ENCODE data around the gene MGAT2. TPM values are rescaled to one million over a fixed set of nuclear protein-coding genes. Genes with fewer than 3 reads are reported as not detected.
A peak's percentile ranks its signal among the peaks of the same experiment; 100 is the strongest.

The MGAT2 gene
- total and polyA plus RNA-seq, 10 donors: 20.5 to 43.5 (median 36.9) TPM

DNA sequence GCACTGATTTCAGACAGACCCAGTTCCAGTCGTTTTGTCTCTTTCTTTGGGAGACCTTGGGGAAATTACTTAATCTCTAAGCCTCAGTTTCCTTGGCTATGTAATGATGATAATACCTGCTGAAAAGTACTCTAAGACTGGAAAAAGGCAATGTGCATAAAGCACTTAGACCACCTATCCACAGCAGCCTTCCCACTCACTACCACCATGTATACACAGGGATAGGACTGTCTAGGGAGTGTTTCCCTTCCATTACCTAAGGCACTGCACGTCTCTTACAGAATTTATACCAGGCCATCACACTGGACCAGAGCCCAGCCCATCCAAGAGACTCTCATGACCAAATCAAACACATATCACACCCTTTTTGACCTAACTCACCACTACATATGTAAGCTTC is 40.8 kb upstream of the MGAT2 start:
- no peaks in the 10 kb centered on the region for H3K27me3 ChIP-seq (replicated peaks in 1 of 7)
- peaks cover 0 to 70% (median 39%) of the 10 kb centered on the region in 6 donors for H3K36me3 ChIP-seq
- no peak overlapping the region for H3K4me3 ChIP-seq
- no peaks in the 10 kb centered on the region for H3K9me3 ChIP-seq
- H3K4me1 ChIP-seq: peaks cover 19 to 54% (median 32%) of the 10 kb centered on the region in 6 donors
- no peak for DNase-seq
- TF ChIP-seq, protein P1, sequence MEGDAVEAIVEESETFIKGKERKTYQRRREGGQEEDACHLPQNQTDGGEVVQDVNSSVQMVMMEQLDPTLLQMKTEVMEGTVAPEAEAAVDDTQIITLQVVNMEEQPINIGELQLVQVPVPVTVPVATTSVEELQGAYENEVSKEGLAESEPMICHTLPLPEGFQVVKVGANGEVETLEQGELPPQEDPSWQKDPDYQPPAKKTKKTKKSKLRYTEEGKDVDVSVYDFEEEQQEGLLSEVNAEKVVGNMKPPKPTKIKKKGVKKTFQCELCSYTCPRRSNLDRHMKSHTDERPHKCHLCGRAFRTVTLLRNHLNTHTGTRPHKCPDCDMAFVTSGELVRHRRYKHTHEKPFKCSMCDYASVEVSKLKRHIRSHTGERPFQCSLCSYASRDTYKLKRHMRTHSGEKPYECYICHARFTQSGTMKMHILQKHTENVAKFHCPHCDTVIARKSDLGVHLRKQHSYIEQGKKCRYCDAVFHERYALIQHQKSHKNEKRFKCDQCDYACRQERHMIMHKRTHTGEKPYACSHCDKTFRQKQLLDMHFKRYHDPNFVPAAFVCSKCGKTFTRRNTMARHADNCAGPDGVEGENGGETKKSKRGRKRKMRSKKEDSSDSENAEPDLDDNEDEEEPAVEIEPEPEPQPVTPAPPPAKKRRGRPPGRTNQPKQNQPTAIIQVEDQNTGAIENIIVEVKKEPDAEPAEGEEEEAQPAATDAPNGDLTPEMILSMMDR (IDR thresholded peaks at IDR 0.05 in 8 of 11, conservative IDR thresholded peaks at IDR 0.05 in 3 of 11): no peak
- TF ChIP-seq POLR2A (IDR thresholded peaks at IDR 0.05) (no peak), POLR2AphosphoS5 (IDR thresholded peaks at IDR 0.05) (no peak)
- no peak overlapping the region for H3K27ac ChIP-seq
- 76 to 95% (median 89%) methylated on average over 2 of the region's 2 CpGs for WGBS, 5 donors
- intact Hi-C loops (cut with DNase I; ENCODE audit: low total_unique reads): no loop called here

DNA sequence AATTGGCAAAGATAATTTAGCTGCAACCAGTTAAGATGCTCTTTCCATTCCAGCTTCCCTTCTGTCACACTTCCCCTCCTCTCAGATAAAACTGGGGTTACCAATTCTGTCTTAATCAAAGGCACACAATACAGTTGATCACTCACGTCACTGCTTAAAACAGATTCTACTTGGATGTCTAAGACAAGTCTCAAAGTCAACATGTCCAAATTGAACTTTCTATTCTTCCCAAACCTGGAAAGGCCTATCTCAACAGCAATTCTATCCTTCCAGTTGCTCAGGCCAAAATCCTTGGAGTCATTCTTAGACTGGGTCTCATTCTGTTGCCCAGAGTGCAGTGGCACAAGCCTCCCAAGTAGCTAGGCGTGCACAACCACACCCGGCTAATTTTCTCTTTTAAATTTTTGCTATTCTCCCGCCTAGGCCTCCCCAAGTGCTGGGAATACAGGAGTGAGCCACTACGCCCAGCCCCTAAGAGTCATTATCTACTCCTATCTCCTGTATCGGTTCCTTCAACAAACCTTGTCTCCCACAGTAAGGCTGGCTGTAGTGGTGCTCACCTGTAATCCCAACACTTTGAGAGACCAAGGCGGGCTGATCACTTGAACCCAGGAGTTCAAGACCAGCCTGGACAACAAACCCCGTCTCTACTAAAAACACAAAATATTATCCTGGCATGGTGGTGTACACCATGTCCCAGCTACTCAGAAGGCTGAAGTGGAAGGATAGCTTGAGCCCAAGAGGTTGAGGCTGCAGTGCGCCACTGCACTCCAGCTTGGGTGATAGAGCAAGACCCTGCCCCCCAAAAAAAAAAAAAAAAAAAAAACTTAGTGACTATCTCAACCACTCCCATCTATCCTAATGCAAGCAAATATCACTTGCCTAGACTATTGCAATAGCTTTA is 39.1 kb upstream of the MGAT2 start:
- peaks cover 0 to 55% (median 32%) of the 10 kb centered on the region in 6 donors for H3K36me3 ChIP-seq
- intact Hi-C loops (cut with DNase I; ENCODE audit: low total_unique reads): no loop called here
- peaks cover 21 to 64% (median 39%) of the 10 kb centered on the region in 6 donors for H3K4me1 ChIP-seq
- H3K27me3 ChIP-seq (replicated peaks in 1 of 7): no peaks in the 10 kb centered on the region
- H3K4me3 ChIP-seq: no peak overlapping the region
- no peaks in the 10 kb centered on the region for H3K9me3 ChIP-seq
- H3K27ac ChIP-seq: no peak overlapping the region
- DNase-seq: no peak
- no peak for TF ChIP-seq POLR2A (IDR thresholded peaks at IDR 0.05)
- TF ChIP-seq, protein P1 (IDR thresholded peaks at IDR 0.05 in 8 of 11, conservative IDR thresholded peaks at IDR 0.05 in 3 of 11): no peak
- TF ChIP-seq POLR2AphosphoS5 (IDR thresholded peaks at IDR 0.05): no peak
- 75 to 92% (median 85%) methylated on average over 9 of the region's 9 CpGs for WGBS, 5 donors

DNA sequence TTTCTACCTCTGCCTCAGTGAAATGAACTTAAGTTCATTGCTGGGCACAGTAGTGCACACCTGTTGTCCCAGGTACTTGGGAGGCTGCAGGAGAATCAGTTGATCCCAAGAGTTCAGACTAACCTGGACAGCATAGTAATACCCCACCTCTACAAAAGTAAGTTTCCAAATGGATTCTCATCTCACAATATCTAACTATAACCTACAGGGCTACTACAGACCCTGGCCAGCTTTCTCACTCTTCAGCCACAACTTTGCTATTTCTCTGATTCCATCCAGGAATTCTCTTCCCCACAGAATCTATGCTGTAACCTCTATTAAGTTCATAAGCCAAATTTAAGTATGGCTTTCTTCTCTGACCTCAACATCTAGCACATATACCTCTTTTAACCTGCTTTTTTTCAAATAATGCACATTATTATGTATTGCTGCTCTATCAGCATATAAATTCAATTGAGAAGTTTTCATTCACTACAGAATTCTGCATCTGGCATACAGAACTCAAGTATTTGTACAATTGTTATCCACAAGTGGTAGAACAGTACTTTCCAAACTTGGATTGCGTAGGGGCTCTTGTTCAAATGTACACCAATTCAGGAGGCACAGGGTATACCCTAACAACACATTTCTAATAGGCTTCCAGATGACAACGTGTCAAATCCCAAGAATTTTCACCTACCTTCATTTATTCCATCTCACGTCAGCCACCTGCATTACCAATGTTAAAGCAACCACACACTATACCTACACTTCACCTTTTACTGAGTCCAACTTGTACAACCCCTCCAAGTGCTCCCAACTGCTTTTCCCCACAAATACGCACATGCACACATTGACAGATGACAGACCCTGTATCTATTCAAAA is 38.3 kb upstream of the MGAT2 start:
- peaks cover 21 to 69% (median 45%) of the 10 kb centered on the region in 6 donors for H3K4me1 ChIP-seq
- H3K9me3 ChIP-seq: no peaks in the 10 kb centered on the region
- no peak for TF ChIP-seq POLR2AphosphoS5 (IDR thresholded peaks at IDR 0.05)
- H3K27ac ChIP-seq: no peak overlapping the region
- H3K36me3 ChIP-seq: peaks cover 0 to 46% (median 23%) of the 10 kb centered on the region in 6 donors
- intact Hi-C loops (cut with DNase I; ENCODE audit: low total_unique reads): no loop called here
- no peaks in the 10 kb centered on the region for H3K27me3 ChIP-seq (replicated peaks in 1 of 7)
- H3K4me3 ChIP-seq: no peak overlapping the region
- DNase-seq: no peak
- WGBS, 5 donors: 91 to 96% (median 92%) methylated on average over 4 of the region's 4 CpGs

DNA sequence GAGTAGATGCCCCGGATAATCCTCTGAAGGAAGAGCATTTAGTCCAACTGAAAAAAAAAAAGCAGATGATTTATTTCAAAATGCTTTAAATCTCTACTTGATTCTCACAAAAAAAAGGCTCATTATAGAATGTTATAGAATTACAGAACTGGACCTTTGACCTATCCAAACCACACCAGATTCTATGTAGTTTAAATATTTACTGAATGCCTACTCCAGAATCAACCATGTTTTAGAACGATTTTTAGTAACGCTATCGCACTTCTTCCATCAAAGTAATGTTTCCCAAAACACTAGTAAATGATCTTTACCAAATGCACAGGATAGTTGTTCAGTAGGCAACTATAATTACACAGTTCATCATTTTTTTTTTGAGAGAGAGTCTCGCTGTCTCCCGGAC is 37.0 kb upstream of the MGAT2 start:
- H3K27ac ChIP-seq: peak overlapping the region in 1 of 8 donors; percentile 0
- WGBS, 5 donors: 81 to 91% (median 85%) methylated on average over 6 of the region's 6 CpGs
- H3K4me3 ChIP-seq: peak overlapping the region in 3 of 8 donors; percentile 68 to 89 (median 88)
- H3K4me1 ChIP-seq: peaks cover 21 to 72% (median 46%) of the 10 kb centered on the region in 6 donors
- no peaks in the 10 kb centered on the region for H3K27me3 ChIP-seq (replicated peaks in 1 of 7)
- no peaks in the 10 kb centered on the region for H3K9me3 ChIP-seq
- intact Hi-C loops (cut with DNase I; ENCODE audit: low total_unique reads): no loop called here
- no peak for TF ChIP-seq POLR2AphosphoS5 (IDR thresholded peaks at IDR 0.05)
- TF ChIP-seq, protein P1 (IDR thresholded peaks at IDR 0.05 in 8 of 11, conservative IDR thresholded peaks at IDR 0.05 in 3 of 11): no peak
- no peak for TF ChIP-seq POLR2A (IDR thresholded peaks at IDR 0.05)
- H3K36me3 ChIP-seq: peaks cover 0 to 39% (median 21%) of the 10 kb centered on the region in 6 donors
- no peak for DNase-seq

Data from spleen (tissue), 11 donors.